Esophagus squamous epithelium (tissue), 4 donors: Measurements from ENCODE around the gene CCDC182.

Experiments
- POLR2A ChIP-seq, 4 donors: fragments of 450-650 bp; IDR thresholded peaks; one replicate each; pipeline ENCODE4 v1.6.1; 2017; ENCODE audit warnings: antibody characterized with exemption in 4 of 4, mild to moderate bottlenecking in 4 of 4, moderate library complexity in 3 of 4
- TF ChIP-seq, protein P1 (sequence below), 6 experiments: fragments of 450-650 bp in 4 of 6; fragments of 200-600 bp in 2 of 6; sonication (generic) in 2 of 6; IDR thresholded peaks; one replicate each; pipeline ENCODE4 v1.5.1; 2016 to 2019; ENCODE audit warnings: antibody characterized with exemption in 6 of 6, mild to moderate bottlenecking in 4 of 6, moderate library complexity in 4 of 6

DNA sequence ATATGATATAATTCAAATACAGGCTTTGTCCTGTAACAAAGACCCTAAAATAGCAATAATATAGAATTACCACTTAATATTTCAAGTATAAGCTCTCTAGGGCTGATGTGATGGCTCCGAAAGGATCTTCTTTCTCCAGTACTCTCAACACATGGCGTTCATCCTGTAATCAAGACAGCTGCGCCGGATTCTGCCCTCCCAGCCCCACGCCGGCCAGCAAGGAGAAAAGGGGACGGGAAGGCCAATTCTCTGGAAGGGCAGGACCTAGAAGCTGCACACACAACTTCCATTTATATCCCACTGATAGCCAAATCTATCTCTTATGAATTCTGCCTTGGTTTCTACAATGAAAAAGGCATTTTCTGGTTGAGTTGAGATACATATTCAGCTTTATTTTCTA lies 32.0 kb downstream of the CCDC182 start:
- TF ChIP-seq, protein P1, sequence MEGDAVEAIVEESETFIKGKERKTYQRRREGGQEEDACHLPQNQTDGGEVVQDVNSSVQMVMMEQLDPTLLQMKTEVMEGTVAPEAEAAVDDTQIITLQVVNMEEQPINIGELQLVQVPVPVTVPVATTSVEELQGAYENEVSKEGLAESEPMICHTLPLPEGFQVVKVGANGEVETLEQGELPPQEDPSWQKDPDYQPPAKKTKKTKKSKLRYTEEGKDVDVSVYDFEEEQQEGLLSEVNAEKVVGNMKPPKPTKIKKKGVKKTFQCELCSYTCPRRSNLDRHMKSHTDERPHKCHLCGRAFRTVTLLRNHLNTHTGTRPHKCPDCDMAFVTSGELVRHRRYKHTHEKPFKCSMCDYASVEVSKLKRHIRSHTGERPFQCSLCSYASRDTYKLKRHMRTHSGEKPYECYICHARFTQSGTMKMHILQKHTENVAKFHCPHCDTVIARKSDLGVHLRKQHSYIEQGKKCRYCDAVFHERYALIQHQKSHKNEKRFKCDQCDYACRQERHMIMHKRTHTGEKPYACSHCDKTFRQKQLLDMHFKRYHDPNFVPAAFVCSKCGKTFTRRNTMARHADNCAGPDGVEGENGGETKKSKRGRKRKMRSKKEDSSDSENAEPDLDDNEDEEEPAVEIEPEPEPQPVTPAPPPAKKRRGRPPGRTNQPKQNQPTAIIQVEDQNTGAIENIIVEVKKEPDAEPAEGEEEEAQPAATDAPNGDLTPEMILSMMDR (IDR thresholded peaks at IDR 0.05): no peak
- TF ChIP-seq POLR2A (IDR thresholded peaks at IDR 0.05): no peak
